Liver (tissue), 3 donors: Measurements from ENCODE around the gene SPATA32.

Experiments
- FOXA1 ChIP-seq: IDR thresholded peaks from 2 replicates; pipeline ENCODE4 v1.6.1; 2016; ENCODE audit warnings: antibody characterized with exemption
- RAD21 ChIP-seq, 2 donors: IDR thresholded peaks; 2 replicates each; pipeline ENCODE4 v1.6.1; 2016; ENCODE audit warnings: antibody characterized with exemption in 2 of 2, mild to moderate bottlenecking in 2 of 2
- TF ChIP-seq, protein P1 (sequence below): fragments of 150-350 bp; IDR thresholded peaks from 2 replicates; pipeline ENCODE4 v1.5.1; 2017; ENCODE audit warnings: improper control_type of control experiment, low read depth, low read length; ENCODE audit not compliant: missing input control
- donor health status: healthy.
- donor health status: healthy.

DNA sequence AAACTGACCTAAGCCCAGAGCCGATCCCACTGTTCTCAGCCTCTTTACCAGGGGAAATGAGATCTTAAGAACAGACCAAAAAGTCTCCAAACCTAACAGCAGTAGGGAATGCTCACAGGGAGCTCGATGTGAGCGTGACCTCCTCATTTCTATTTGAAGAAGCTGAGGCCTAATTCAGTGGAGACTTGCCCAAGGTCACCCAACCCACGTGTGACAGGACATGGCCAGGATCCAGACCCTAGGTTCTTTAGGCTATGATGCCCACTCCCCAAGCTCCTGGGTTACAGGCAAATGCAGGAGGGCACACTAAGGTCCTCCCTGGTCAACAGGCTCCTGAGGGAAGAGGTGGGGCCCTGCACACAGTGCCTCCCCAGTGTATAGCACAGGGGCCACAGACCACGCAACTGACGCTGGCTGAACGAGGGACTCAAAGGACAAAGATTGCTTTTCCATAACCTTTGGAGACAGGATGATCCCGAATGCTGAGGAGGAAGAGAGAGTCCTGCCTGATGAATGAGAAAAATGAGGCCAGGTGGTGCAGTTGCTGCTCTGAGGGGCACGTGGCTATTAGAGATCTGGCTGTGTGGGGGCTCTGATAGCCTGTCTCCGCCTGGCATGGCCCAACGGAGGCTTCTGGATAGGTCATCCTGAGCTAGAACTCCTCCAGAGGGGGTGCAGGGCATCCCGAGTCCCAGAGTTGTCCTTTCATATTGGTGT lies 31.0 kb upstream of the SPATA32 start:
- TF ChIP-seq, protein P1, sequence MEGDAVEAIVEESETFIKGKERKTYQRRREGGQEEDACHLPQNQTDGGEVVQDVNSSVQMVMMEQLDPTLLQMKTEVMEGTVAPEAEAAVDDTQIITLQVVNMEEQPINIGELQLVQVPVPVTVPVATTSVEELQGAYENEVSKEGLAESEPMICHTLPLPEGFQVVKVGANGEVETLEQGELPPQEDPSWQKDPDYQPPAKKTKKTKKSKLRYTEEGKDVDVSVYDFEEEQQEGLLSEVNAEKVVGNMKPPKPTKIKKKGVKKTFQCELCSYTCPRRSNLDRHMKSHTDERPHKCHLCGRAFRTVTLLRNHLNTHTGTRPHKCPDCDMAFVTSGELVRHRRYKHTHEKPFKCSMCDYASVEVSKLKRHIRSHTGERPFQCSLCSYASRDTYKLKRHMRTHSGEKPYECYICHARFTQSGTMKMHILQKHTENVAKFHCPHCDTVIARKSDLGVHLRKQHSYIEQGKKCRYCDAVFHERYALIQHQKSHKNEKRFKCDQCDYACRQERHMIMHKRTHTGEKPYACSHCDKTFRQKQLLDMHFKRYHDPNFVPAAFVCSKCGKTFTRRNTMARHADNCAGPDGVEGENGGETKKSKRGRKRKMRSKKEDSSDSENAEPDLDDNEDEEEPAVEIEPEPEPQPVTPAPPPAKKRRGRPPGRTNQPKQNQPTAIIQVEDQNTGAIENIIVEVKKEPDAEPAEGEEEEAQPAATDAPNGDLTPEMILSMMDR = no peak
- TF ChIP-seq FOXA1 (no peak), RAD21 (IDR thresholded peaks at IDR 0.05) (no peak)
